ENCODE measurements around the gene AFDN. TPM values are rescaled to one million over a fixed set of nuclear protein-coding genes. Genes with fewer than 3 reads are reported as not detected.

The AFDN gene
- total and polyA plus RNA-seq, 2 of the 8 experiments (the other 6 are each of a cell fraction or from before 2014, with no cell fraction given) = 53.4 to 192 TPM

DNA sequence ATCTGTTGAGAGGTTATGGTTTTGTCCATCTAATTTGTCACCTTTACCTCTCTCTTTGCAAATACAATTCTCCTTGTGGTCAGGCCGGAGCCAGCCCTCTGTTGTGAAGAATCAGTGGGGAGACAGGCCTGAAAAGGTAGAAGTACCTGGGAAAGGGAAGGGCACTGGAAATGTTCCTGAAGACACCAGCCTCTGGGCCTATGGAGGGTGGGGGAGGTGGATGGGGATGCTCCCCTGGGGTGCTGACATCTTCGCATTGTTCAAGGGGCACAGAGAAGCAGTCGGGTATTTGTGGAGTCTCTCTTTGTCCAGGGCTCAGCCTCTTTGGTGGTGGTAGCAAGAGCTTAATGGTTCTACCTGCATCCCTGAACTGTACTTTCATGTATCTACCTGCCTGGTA, 24.4 kb upstream of the AFDN start (continued):
- TF ChIP-seq EZH2 (IDR thresholded peaks at IDR 0.05; ENCODE audit: low read depth, low read length, severe bottlenecking) (no peak), RNF2 (IDR thresholded peaks at IDR 0.05; ENCODE audit: borderline replicate concordance, low read depth, low read length, missing control alignments, poor library complexity, severe bottlenecking) (no peak), GABPA (IDR thresholded peaks at IDR 0.05; ENCODE audit: borderline replicate concordance, insufficient read depth, low read length) (no peak), GTF2F1 (IDR thresholded peaks at IDR 0.05; ENCODE audit: borderline replicate concordance, low read depth, low read length) (no peak), SRF (IDR thresholded peaks at IDR 0.05; ENCODE audit: low read depth, low read length) (no peak), RXRA (IDR thresholded peaks at IDR 0.05; ENCODE audit: insufficient read depth, low read depth, low read length) (no peak)

Data from H1 (cell line).